OCI-LY7 (cell line): ENCODE data around the gene OSBPL6. TPM values are rescaled to one million over a fixed set of nuclear protein-coding genes. Genes with fewer than 3 reads are reported as not detected.

Source experiments
- BruUV-seq: library from RNA; stranded (reverse); fragments of 400-500 nt; replicated peaks from 2 replicates; lab custom pipeline; 2021; lab: Mats Ljungman, UMichigan
- CTCF ChIA-PET: fragments of 300-600 bp; sonication (Branson Sonifier 250); formaldehyde crosslinking; loops from one replicate; lab custom pipeline; 2022; ENCODE audit warnings: antibody characterized with exemption; ENCODE audit not compliant: unreplicated experiment; lab: Charles Lee
- POLR2A ChIA-PET: fragments of 300-600 bp; sonication (Branson Sonifier 250); formaldehyde crosslinking; loops from one replicate; lab custom pipeline; 2022; ENCODE audit warnings: antibody characterized with exemption; lab: Charles Lee
- DNase-seq: peaks from one replicate; pipeline ENCODE4 v3.0.0-alpha.2; 2015; ENCODE audit warnings: low spot score
- H2AFZ ChIP-seq: fragments of 200-600 bp; sonication (generic), shearing (Covaris generic); 2 replicates; pipeline ENCODE4 v1.6.1; 2014; ENCODE audit warnings: mild to moderate bottlenecking, antibody characterized with exemption, low read length, moderate library complexity
- H3K27ac ChIP-seq: fragments of 200-600 bp; sonication (generic); 2 replicates; pipeline ENCODE4 v1.5.1; 2014; ENCODE audit warnings: mixed run types, low read depth, mild to moderate bottlenecking, moderate library complexity, low read length, inconsistent platforms; ENCODE audit not compliant: poor library complexity, severe bottlenecking
- H3K36me3 ChIP-seq: fragments of 200-600 bp; sonication (generic); 2 replicates; pipeline ENCODE4 v1.6.1; 2014; ENCODE audit warnings: mild to moderate bottlenecking, antibody characterized with exemption, low read length, moderate library complexity, mixed read lengths; ENCODE audit not compliant: insufficient read depth
- H3K4me1 ChIP-seq: fragments of 200-600 bp; sonication (generic); 2 replicates; pipeline ENCODE4 v1.5.1; 2014; ENCODE audit warnings: mild to moderate bottlenecking, low read length; ENCODE audit not compliant: insufficient read depth, poor library complexity, severe bottlenecking
- H3K4me2 ChIP-seq: fragments of 200-600 bp; sonication (generic); 2 replicates; pipeline ENCODE4 v1.6.1; 2014; ENCODE audit warnings: mild to moderate bottlenecking, low read length
- H3K4me3 ChIP-seq: fragments of 200-600 bp; sonication (generic); 2 replicates; pipeline ENCODE4 v1.5.1; 2014; ENCODE audit warnings: mild to moderate bottlenecking, low read depth, low read length; ENCODE audit not compliant: poor library complexity, severe bottlenecking
- H3K79me2 ChIP-seq: fragments of 200-600 bp; sonication (generic); 2 replicates; pipeline ENCODE4 v1.6.1; 2016; ENCODE audit warnings: low read depth, mild to moderate bottlenecking, low read length, moderate library complexity, mixed read lengths; ENCODE audit not compliant: insufficient read depth
- H3K9me2 ChIP-seq: fragments of 200-600 bp; sonication (generic); 2 replicates; pipeline ENCODE4 v1.6.1; 2016; ENCODE audit warnings: mild to moderate bottlenecking, low read length, mixed read lengths; ENCODE audit not compliant: insufficient read depth
- H3K9me3 ChIP-seq: fragments of 200-600 bp; sonication (generic); 2 replicates; pipeline ENCODE4 v1.6.1; 2014; ENCODE audit warnings: mild to moderate bottlenecking, mixed run types, low read length, mixed read lengths
- H4K20me1 ChIP-seq: fragments of 200-600 bp; sonication (generic); 2 replicates; pipeline ENCODE4 v1.6.1; 2014; ENCODE audit warnings: mild to moderate bottlenecking, antibody characterized with exemption, low read length, moderate library complexity, mixed read lengths; ENCODE audit not compliant: insufficient read depth
- EZH2phosphoT487 ChIP-seq: fragments of 200-600 bp; sonication (generic); IDR thresholded peaks from 2 replicates; pipeline ENCODE4 v1.6.1; 2018; ENCODE audit warnings: low read depth, borderline replicate concordance, mild to moderate bottlenecking, mixed run types, antibody characterized with exemption, low read length, moderate library complexity, mixed read lengths
- intact Hi-C: fragments of 100-400 bp; cut with micrococcal nuclease; formaldehyde crosslinking; loops from one replicate; pipeline ENCODE4 v1.10.0; 2022; ENCODE audit not compliant: unreplicated experiment
- total RNA-seq, 2 experiments: library from RNA; depleted of rRNA in 1 of 2; stranded (reverse); fragments of >200 nt in 1 of 2; shearing (Covaris generic) in 1 of 2; gene quantifications; 2 replicates each; pipeline ENCODE4 v1.2.3, GENCODE V29; 2014 to 2022
- TF ChIP-seq, protein P1 (sequence below): fragments of 200-600 bp; sonication (generic); conservative IDR thresholded peaks from 2 replicates; pipeline ENCODE4 v1.5.1; 2014; ENCODE audit warnings: mild to moderate bottlenecking, antibody characterized with exemption, low read length, moderate library complexity, mixed read lengths

Gene OSBPL6
- total RNA-seq, 2 experiments from 2014 or later = not detected

DNA sequence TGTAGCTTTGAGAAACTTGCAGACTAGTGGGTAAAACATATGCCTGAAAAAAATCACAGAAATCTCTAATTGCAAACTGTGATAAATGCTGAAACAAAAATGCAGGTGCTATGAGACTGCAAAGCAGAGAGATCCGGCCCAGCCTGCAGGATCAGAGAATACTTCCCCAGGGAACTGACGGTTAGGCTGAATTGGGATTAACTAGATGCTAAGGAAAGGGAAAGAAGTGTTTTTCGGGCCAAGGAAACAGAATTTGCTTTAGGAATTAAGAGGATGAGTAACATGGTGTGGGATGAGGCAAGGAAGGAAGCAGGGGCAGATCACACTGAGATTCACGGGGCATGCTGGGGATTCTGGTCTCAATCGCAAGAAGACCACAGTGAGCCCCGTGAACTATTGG is 71.5 kb downstream of the OSBPL6 start:
- Histone ChIP-seq H3K27ac (no peak overlapping the region), H3K36me3 (no peaks in the 10 kb centered on the region), H3K4me1 (no peaks in the 10 kb centered on the region), H3K4me2 (no peak overlapping the region), H3K4me3 (no peak overlapping the region), H2AFZ (no peak overlapping the region), H4K20me1 (no peaks in the 10 kb centered on the region), H3K79me2 (no peaks in the 10 kb centered on the region), H3K9me3 (no peaks in the 10 kb centered on the region), H3K9me2 (no peaks in the 10 kb centered on the region)
- intact Hi-C loops = no loop called here
- no peak for DNase-seq
- TF ChIP-seq, protein P1, sequence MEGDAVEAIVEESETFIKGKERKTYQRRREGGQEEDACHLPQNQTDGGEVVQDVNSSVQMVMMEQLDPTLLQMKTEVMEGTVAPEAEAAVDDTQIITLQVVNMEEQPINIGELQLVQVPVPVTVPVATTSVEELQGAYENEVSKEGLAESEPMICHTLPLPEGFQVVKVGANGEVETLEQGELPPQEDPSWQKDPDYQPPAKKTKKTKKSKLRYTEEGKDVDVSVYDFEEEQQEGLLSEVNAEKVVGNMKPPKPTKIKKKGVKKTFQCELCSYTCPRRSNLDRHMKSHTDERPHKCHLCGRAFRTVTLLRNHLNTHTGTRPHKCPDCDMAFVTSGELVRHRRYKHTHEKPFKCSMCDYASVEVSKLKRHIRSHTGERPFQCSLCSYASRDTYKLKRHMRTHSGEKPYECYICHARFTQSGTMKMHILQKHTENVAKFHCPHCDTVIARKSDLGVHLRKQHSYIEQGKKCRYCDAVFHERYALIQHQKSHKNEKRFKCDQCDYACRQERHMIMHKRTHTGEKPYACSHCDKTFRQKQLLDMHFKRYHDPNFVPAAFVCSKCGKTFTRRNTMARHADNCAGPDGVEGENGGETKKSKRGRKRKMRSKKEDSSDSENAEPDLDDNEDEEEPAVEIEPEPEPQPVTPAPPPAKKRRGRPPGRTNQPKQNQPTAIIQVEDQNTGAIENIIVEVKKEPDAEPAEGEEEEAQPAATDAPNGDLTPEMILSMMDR = no peak
- no peak for TF ChIP-seq EZH2phosphoT487
- CTCF ChIA-PET = no interaction called here
- POLR2A ChIA-PET = interaction anchor here (1.1 kb wide), 1 partner anchor 9 kb away, joined by 3 read pairs; no protein-coding TSS in a partner anchor
- no TSS peak for BruUV-seq

DNA sequence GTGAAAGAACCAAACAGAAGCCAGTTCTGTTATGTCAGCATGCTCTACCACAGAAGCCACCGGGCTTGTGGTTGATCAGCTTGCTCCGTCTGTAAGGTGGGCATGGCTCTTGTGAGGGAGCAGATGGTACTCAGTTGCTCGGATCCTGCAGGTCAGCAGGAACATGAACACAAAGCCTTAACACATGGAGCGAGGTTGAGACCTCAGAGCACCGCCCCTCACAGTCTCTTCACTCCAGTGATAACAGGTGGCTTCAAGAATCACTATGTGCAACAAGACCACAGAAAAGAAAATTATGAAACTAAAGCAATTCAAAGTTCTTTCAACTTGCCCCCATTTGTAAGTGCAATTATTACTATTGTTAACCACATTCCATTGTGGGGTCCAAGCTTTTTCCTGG is 72.1 kb downstream of the OSBPL6 start:
- TF ChIP-seq EZH2phosphoT487 = no peak
- TF ChIP-seq, protein P1 = no peak
- POLR2A ChIA-PET = interaction anchor here (1.1 kb wide), 1 partner anchor 10 kb away, joined by 3 read pairs; no protein-coding TSS in a partner anchor
- CTCF ChIA-PET = no interaction called here
- BruUV-seq = no TSS peak
- DNase-seq = no peak
- H2AFZ ChIP-seq = no peak overlapping the region
- H3K4me2 ChIP-seq = no peak overlapping the region
- H3K27ac ChIP-seq = no peak overlapping the region
- H3K79me2 ChIP-seq = no peaks in the 10 kb centered on the region
- H4K20me1 ChIP-seq = no peaks in the 10 kb centered on the region
- no peaks in the 10 kb centered on the region for H3K4me1 ChIP-seq
- no peak overlapping the region for H3K4me3 ChIP-seq
- H3K36me3 ChIP-seq = no peaks in the 10 kb centered on the region
- H3K9me3 ChIP-seq = no peaks in the 10 kb centered on the region
- intact Hi-C loops = no loop called here
- H3K9me2 ChIP-seq = no peaks in the 10 kb centered on the region

DNA sequence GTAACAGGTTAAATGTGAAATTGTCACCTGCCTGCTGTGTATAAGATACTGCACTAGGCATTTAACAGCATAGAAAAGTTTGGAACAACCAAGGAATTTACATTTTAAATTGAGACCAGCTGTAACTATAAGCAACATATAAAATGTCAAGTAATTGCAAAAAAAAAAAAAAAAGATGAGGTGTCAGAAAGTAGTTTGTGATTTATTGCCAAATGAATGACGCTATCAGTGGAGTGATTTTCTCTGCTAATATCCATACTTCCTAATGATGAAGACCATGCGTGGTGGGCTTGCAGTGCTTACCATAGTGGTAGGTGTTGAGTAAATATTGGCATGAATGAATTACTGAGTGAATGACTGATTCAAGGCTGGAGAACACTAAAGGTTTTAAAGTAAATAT is 73.3 kb downstream of the OSBPL6 start:
- no peaks in the 10 kb centered on the region for H3K9me3 ChIP-seq
- CTCF ChIA-PET = no interaction called here
- no peaks in the 10 kb centered on the region for H4K20me1 ChIP-seq
- no peaks in the 10 kb centered on the region for H3K79me2 ChIP-seq
- H2AFZ ChIP-seq = no peak overlapping the region
- H3K27ac ChIP-seq = no peak overlapping the region
- H3K4me1 ChIP-seq = no peaks in the 10 kb centered on the region
- DNase-seq = no peak
- no peaks in the 10 kb centered on the region for H3K36me3 ChIP-seq
- TF ChIP-seq EZH2phosphoT487 = no peak
- TF ChIP-seq, protein P1 = no peak
- POLR2A ChIA-PET = no interaction called here
- H3K4me3 ChIP-seq = no peak overlapping the region
- no peaks in the 10 kb centered on the region for H3K9me2 ChIP-seq
- no TSS peak for BruUV-seq
- no peak overlapping the region for H3K4me2 ChIP-seq
- intact Hi-C loops = no loop called here
